VCaP (cell line): ENCODE results near the gene RAB39A.

Experiments used
- H3K27ac ChIP-seq: fragments of 450-650 bp; 2 replicates; pipeline ENCODE4 v1.5.1; 2017
- TF ChIP-seq, protein P1 (sequence below): fragments of 450-650 bp; conservative IDR thresholded peaks from 2 replicates; pipeline ENCODE4 v1.5.1; 2017; ENCODE audit warnings: mild to moderate bottlenecking, moderate library complexity

Gene RAB39A

DNA sequence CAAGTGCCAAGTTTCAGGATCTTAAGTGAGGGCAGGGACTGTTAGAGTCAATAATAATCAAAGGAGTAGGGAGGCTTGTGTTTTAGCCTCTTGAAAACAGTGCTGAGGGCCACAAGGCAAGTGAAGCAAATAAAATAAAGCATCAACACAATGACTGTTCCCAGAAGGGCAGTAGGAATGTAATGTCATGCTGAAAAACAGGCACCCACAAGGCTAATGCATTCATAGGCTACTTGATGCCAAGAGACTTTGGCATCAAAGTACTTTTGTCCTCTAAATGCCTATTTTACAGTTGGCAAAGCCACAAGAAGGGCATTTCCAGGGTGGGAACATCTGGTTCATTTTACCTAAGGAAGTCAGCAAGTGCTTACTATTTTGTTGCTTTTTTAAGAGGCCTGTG lies 22.9 kb downstream of the RAB39A start:
- H3K27ac ChIP-seq, result no peak overlapping the region
- TF ChIP-seq, protein P1, sequence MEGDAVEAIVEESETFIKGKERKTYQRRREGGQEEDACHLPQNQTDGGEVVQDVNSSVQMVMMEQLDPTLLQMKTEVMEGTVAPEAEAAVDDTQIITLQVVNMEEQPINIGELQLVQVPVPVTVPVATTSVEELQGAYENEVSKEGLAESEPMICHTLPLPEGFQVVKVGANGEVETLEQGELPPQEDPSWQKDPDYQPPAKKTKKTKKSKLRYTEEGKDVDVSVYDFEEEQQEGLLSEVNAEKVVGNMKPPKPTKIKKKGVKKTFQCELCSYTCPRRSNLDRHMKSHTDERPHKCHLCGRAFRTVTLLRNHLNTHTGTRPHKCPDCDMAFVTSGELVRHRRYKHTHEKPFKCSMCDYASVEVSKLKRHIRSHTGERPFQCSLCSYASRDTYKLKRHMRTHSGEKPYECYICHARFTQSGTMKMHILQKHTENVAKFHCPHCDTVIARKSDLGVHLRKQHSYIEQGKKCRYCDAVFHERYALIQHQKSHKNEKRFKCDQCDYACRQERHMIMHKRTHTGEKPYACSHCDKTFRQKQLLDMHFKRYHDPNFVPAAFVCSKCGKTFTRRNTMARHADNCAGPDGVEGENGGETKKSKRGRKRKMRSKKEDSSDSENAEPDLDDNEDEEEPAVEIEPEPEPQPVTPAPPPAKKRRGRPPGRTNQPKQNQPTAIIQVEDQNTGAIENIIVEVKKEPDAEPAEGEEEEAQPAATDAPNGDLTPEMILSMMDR, result no peak

DNA sequence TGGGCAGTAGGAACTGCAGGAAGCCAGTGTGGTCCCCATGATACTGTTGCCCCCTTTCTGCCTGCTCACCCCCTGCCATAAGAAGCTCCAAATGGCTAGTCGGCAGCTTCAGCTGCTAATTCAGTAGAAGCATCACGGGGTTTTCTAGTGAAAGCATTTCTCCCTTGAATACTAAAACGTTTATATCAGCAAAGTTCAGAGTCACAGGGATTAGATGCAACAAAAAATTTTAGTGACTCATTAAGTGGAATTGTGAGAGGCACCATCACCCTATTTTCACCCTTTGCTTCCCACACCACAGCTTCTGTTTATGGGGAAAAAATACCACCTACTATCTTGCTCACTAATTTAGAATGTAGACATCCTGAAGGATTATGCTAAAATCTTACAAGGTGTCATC lies 25.2 kb downstream of the RAB39A start:
- TF ChIP-seq, protein P1, result no peak
- no peak overlapping the region for H3K27ac ChIP-seq

DNA sequence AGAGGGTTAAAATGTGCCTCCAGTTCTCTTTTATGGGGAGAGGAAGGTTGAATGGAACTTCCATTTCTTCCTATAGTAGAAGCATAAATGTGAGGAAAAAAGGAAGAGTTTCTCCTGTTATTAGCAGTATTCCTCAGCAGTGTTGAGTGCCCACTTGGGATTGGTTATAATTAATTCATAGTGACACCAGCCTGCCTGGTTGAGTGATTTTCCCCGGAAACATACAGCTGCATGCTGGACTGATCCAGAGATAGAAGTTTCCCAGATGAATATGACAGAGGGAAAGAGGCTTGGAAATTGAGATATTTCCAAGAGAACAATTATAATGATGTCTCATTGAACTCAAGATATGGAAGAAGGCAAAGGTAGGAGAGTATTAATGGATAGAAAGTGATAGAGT lies 28.3 kb downstream of the RAB39A start:
- TF ChIP-seq, protein P1, result no peak
- no peak overlapping the region for H3K27ac ChIP-seq

DNA sequence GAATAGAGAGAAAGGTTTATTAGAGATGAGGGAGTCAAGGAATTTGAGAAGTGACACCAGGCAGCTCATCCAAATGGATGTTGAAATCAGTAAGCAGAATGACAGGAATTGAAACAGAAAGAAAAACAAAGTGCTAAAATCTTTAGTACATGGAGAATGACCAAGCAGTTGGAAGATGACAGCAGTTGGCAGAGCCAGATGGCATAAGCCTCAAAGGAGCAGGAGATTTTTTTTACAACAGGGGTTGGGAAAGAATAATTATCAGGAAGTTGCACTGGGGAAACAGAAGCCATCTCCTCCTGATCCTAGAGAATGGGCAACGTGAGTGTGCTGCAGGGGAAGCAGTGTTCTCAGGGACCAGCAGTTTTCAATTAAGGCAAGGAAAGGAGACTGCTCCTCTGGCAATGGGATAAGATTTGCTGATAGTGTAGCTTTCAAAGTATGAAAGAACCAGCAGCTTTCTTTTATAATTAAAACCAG lies 28.9 kb downstream of the RAB39A start:
- TF ChIP-seq, protein P1, result no peak
- H3K27ac ChIP-seq, result no peak overlapping the region

DNA sequence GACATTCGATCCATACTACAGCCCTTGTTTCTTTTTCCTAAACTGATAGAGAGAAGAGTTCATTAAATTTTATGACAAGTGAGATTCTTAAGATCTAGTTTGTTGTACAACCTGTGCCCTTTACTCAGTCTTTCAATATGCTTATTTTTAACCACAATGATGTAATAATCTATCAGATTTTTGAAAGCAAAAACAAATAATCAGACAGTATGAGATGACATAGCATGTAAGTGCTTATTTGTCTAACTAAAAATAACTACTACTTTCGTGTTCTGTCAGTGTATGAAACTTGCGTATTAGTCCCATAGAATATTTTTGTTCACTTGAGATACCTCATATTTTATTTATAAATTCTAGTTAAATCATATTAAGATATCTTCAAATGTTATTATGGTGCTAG lies 33.2 kb downstream of the RAB39A start:
- no peak overlapping the region for H3K27ac ChIP-seq
- TF ChIP-seq, protein P1, result no peak

DNA sequence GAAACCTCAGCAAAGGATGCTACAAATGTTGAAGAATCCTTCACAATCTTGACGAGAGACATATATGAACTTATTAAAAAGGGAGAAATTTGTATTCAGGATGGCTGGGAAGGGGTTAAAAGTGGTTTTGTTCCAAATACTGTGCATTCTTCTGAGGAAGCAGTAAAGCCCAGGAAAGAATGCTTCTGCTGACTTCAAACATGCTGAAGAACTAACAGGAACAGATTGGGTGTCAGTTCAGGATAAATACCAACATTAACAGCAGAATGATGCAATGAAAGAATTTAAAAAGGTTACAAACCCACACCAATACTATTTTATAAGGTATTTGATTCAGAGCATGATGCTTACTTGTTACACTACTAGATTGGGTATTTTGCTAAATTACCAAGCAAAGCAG lies 33.9 kb downstream of the RAB39A start:
- TF ChIP-seq, protein P1, result no peak
- H3K27ac ChIP-seq, result no peak overlapping the region

DNA sequence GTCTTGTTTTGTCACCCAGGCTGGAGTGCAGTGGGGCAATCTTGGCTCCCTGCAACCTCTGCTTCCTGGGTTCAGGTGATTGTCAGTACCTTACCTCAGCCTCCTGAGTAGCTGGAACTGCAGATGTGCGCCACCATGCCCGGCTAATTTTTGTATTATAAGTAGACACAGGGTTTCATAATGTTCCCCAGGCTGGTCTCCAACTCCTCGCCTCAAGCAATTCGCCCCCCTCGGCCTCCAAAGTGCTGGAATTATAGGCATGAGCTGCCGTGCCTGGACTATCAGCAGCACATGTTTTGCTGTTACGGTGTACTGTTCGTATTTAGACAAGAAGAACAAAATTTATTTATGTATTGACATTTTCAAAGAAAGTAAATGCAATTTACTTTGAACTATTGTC lies 34.8 kb downstream of the RAB39A start:
- no peak overlapping the region for H3K27ac ChIP-seq
- TF ChIP-seq, protein P1, result no peak

DNA sequence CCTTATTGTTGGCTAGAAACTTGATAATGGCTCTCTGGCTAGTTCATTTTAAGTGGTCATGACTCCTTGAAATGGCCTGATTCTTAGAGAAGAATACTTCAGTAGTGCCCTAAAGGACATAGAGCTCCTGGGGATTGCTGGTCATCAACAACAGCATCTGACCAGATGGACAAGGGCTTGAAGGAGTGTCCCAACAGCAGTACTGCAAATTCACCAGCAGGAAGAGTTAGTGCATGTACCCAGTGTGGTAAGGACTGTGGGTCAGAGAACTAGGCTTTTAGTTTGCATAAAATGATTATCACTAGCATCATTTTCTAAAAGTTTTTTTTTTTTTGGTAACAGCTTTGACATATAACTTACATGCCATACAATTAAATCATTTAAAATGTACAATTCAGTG lies 41.0 kb downstream of the RAB39A start:
- TF ChIP-seq, protein P1, result no peak
- H3K27ac ChIP-seq, result no peak overlapping the region
